ENCODE measurements around the gene GOLGA8J.
"Not testable (repeated sequence)": the region's sequence is repeated elsewhere in the genome, so short reads cannot be mapped to it uniquely, and the experiment has no call there.

The GOLGA8J gene

GRCh38 chr15:30082655-30083054 is at the start of gene GOLGA8J:
Gene GOLGA8J, plus strand, starts transcription at chr15:30082955. Its CDS starts 98 bp downstream, at chr15:30083053.
- not testable (repeated sequence) for H2AFZ ChIP-seq; H3K36me3 ChIP-seq (ENCODE audit: control insufficient read depth, insufficient read depth, low read length)

GRCh38 chr15:30033211-30033610 is 49.5 kb upstream of the GOLGA8J start:
- Histone ChIP-seq H3K9me3 (ENCODE audit: control insufficient read depth, low read length) (no peaks in the 10 kb centered on the region), H3K4me2 (ENCODE audit: low read length) (no peak overlapping the region), H3K9ac (no peak overlapping the region), H3K4me3 (ENCODE audit: low read depth, low read length) (no peak overlapping the region), H3K79me2 (no peaks in the 10 kb centered on the region), H2AFZ (no peak overlapping the region), H3K27me3 (ENCODE audit: control insufficient read depth, insufficient read depth, low read length) (no peaks in the 10 kb centered on the region), H3K4me1 (no peaks in the 10 kb centered on the region), H3K27ac (no peak overlapping the region), H3K36me3 (ENCODE audit: control insufficient read depth, insufficient read depth, low read length) (no peaks in the 10 kb centered on the region)
- no peak for TF ChIP-seq CTCF (IDR thresholded peaks at IDR 0.05)

More at GRCh38 chr15:30082655-30083054, at the start of gene GOLGA8J:
- not testable (repeated sequence) for H3K27me3 ChIP-seq (ENCODE audit: control insufficient read depth, insufficient read depth, low read length); H3K9ac ChIP-seq; H3K4me1 ChIP-seq; H3K79me2 ChIP-seq; H3K27ac ChIP-seq; H3K9me3 ChIP-seq (ENCODE audit: control insufficient read depth, low read length); H3K4me3 ChIP-seq (ENCODE audit: low read depth, low read length); H3K4me2 ChIP-seq (ENCODE audit: low read length)

GRCh38 chr15:30033763-30034162 is 49.0 kb upstream of the GOLGA8J start:
- Histone ChIP-seq H2AFZ (no peak overlapping the region), H3K36me3 (ENCODE audit: control insufficient read depth, insufficient read depth, low read length) (no peaks in the 10 kb centered on the region), H3K4me3 (ENCODE audit: low read depth, low read length) (no peak overlapping the region), H3K9ac (no peak overlapping the region), H3K79me2 (no peaks in the 10 kb centered on the region), H3K27ac (no peak overlapping the region), H3K27me3 (ENCODE audit: control insufficient read depth, insufficient read depth, low read length) (no peaks in the 10 kb centered on the region), H3K4me2 (ENCODE audit: low read length) (no peak overlapping the region), H3K9me3 (ENCODE audit: control insufficient read depth, low read length) (no peaks in the 10 kb centered on the region), H3K4me1 (no peaks in the 10 kb centered on the region)
- no peak for TF ChIP-seq CTCF (IDR thresholded peaks at IDR 0.05)

GRCh38 chr15:30036036-30036703 is 46.6 kb upstream of the GOLGA8J start:
- no peak for TF ChIP-seq CTCF (IDR thresholded peaks at IDR 0.05)
- H3K27me3 ChIP-seq (ENCODE audit: control insufficient read depth, insufficient read depth, low read length), result no peaks in the 10 kb centered on the region
- no peak overlapping the region for H2AFZ ChIP-seq
- no peak overlapping the region for H3K4me2 ChIP-seq (ENCODE audit: low read length)
- no peak overlapping the region for H3K27ac ChIP-seq
- H3K9ac ChIP-seq, result no peak overlapping the region
- H3K79me2 ChIP-seq, result no peaks in the 10 kb centered on the region
- H3K4me1 ChIP-seq, result no peaks in the 10 kb centered on the region
- no peaks in the 10 kb centered on the region for H3K36me3 ChIP-seq (ENCODE audit: control insufficient read depth, insufficient read depth, low read length)
- H3K4me3 ChIP-seq (ENCODE audit: low read depth, low read length), result no peak overlapping the region
- no peaks in the 10 kb centered on the region for H3K9me3 ChIP-seq (ENCODE audit: control insufficient read depth, low read length)

GRCh38 chr15:30038667-30039523 is 43.9 kb upstream of the GOLGA8J start:
- no peak for TF ChIP-seq CTCF (IDR thresholded peaks at IDR 0.05)
- H3K27ac ChIP-seq, result peak overlapping the region; percentile 55
- H3K4me1 ChIP-seq, result no peaks in the 10 kb centered on the region

More at GRCh38 chr15:30038667-30039523, 43.9 kb upstream of the GOLGA8J start:
- no peaks in the 10 kb centered on the region for H3K27me3 ChIP-seq (ENCODE audit: control insufficient read depth, insufficient read depth, low read length)
- no peak overlapping the region for H3K4me2 ChIP-seq (ENCODE audit: low read length)
- H3K9ac ChIP-seq, result no peak overlapping the region
- H2AFZ ChIP-seq, result no peak overlapping the region
- no peak overlapping the region for H3K4me3 ChIP-seq (ENCODE audit: low read depth, low read length)
- no peaks in the 10 kb centered on the region for H3K9me3 ChIP-seq (ENCODE audit: control insufficient read depth, low read length)
- H3K79me2 ChIP-seq, result no peaks in the 10 kb centered on the region
- no peaks in the 10 kb centered on the region for H3K36me3 ChIP-seq (ENCODE audit: control insufficient read depth, insufficient read depth, low read length)

Measured in parathyroid adenoma (tissue), 2 donors.